ENCODE measurements around the gene PIK3CG. TPM values are rescaled to one million over a fixed set of nuclear protein-coding genes. Genes with fewer than 3 reads are reported as not detected.

Gene PIK3CG
- total RNA-seq, 1 experiment from 2014 or later, result not detected

DNA sequence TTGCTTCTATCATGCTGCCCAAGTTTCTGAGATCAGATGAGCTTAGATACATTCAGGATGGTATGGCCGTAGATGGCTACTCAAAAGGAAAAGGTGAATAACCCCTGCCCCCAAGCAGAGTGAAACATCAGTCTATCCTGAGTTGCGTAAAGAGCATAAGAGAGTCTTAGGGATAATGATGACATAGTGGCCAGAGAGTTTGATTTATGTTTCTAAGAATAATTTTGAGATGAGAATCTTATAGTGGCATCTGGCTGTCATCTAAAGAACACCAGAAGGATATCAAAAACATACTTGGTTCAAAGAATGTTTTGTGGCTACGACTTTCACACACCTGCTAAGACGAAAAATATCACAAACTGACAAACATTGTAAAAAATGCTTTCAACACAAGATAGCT, 20.6 kb downstream of the PIK3CG start:
- H3K36me3 Mint-ChIP-seq (ENCODE audit: insufficient read depth, unreplicated experiment), result no peaks in the 10 kb centered on the region
- no peak overlapping the region for H3K4me3 Mint-ChIP-seq (ENCODE audit: low read depth, unreplicated experiment)

DNA sequence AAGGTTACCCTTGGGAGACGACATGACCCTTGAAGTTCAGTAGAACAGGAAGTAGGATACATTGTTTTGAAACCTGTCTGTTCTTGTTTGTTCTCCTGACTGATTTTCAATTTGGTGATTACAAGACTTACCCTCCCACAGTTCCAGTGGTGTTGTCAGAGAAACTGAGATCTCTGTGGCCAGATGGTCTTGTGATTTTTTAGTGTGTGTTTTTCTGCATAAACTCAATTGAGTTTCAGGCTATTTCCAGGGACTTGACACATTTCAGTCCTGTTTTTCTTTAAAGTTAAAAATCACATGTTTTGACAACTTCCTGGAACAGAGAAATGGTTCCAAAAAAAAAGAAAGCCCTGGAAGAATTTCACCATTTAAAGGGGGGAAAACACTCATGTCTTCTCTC, 22.3 kb downstream of the PIK3CG start:
- no peak for DNase-seq
- no TSS peak for BruUV-seq (replicated peaks)
- no peak overlapping the region for H3K27ac Mint-ChIP-seq (ENCODE audit: unreplicated experiment)
- no peaks in the 10 kb centered on the region for H3K27me3 Mint-ChIP-seq (ENCODE audit: unreplicated experiment)
- CTCF ChIA-PET, result no interaction called here
- TF ChIP-seq, protein P1, sequence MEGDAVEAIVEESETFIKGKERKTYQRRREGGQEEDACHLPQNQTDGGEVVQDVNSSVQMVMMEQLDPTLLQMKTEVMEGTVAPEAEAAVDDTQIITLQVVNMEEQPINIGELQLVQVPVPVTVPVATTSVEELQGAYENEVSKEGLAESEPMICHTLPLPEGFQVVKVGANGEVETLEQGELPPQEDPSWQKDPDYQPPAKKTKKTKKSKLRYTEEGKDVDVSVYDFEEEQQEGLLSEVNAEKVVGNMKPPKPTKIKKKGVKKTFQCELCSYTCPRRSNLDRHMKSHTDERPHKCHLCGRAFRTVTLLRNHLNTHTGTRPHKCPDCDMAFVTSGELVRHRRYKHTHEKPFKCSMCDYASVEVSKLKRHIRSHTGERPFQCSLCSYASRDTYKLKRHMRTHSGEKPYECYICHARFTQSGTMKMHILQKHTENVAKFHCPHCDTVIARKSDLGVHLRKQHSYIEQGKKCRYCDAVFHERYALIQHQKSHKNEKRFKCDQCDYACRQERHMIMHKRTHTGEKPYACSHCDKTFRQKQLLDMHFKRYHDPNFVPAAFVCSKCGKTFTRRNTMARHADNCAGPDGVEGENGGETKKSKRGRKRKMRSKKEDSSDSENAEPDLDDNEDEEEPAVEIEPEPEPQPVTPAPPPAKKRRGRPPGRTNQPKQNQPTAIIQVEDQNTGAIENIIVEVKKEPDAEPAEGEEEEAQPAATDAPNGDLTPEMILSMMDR (IDR thresholded peaks at IDR 0.05; ENCODE audit: unreplicated experiment), result no peak
- no peaks in the 10 kb centered on the region for H3K36me3 Mint-ChIP-seq (ENCODE audit: insufficient read depth, unreplicated experiment)
- H3K9me3 Mint-ChIP-seq (ENCODE audit: low read depth, unreplicated experiment), result no peaks in the 10 kb centered on the region
- H3K4me1 Mint-ChIP-seq (ENCODE audit: low read depth, unreplicated experiment), result no peaks in the 10 kb centered on the region
- intact Hi-C loops (cut with micrococcal nuclease; ENCODE audit: unreplicated experiment), result no loop called here
- H3K4me3 Mint-ChIP-seq (ENCODE audit: low read depth, unreplicated experiment), result no peak overlapping the region

More for the DNA sequence above, 20.6 kb downstream of the PIK3CG start:
- H3K9me3 Mint-ChIP-seq (ENCODE audit: low read depth, unreplicated experiment), result no peaks in the 10 kb centered on the region
- TF ChIP-seq, protein P1 (IDR thresholded peaks at IDR 0.05; ENCODE audit: unreplicated experiment), result no peak
- BruUV-seq (replicated peaks), result no TSS peak
- no peak overlapping the region for H3K27ac Mint-ChIP-seq (ENCODE audit: unreplicated experiment)
- intact Hi-C loops (cut with micrococcal nuclease; ENCODE audit: unreplicated experiment), result no loop called here
- H3K27me3 Mint-ChIP-seq (ENCODE audit: unreplicated experiment), result no peaks in the 10 kb centered on the region
- no peak for DNase-seq
- H3K4me1 Mint-ChIP-seq (ENCODE audit: low read depth, unreplicated experiment), result no peaks in the 10 kb centered on the region
- CTCF ChIA-PET, result no interaction called here

- Mint-ChIP-seq H3K4me3 (ENCODE audit: low read depth, unreplicated experiment) (no peak overlapping the region), H3K27ac (ENCODE audit: unreplicated experiment) (no peak overlapping the region), H3K9me3 (ENCODE audit: low read depth, unreplicated experiment) (no peaks in the 10 kb centered on the region), H3K4me1 (ENCODE audit: low read depth, unreplicated experiment) (no peaks in the 10 kb centered on the region), H3K36me3 (ENCODE audit: insufficient read depth, unreplicated experiment) (no peaks in the 10 kb centered on the region), H3K27me3 (ENCODE audit: unreplicated experiment) (no peaks in the 10 kb centered on the region)
- CTCF ChIA-PET, result interaction anchor here (0.7 kb wide), 2 partner anchors 303 to 497 kb away, joined by 6 to 7 read pairs; no protein-coding TSS in a partner anchor
- no peak for DNase-seq
- intact Hi-C loops (cut with micrococcal nuclease; ENCODE audit: unreplicated experiment), result no loop called here
- TF ChIP-seq, protein P1 (IDR thresholded peaks at IDR 0.05; ENCODE audit: unreplicated experiment), result no peak
- no TSS peak for BruUV-seq (replicated peaks)
Observed at GRCh38 chr7:106888204-106888603, 23.1 kb downstream of the PIK3CG start.

DNA sequence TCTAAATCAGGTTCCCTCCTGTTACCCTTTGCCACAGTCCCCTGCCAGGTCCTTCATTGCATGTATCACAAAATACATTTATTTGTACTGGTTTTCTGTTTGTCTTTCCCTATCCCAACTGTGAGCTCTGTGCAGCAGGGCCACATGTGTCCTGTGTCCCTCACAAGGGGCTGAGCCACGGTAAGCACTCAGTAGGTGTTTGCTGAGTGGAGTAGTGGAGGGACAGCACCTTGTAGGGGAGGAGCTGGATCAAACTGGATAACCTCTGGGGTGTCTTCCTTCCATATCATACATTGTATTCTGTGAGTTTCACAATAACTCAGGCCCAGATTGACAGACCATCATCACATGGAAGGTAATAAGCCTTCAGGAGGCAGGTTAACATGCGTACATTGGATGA, 25.9 kb downstream of the PIK3CG start:
- TF ChIP-seq, protein P1 (IDR thresholded peaks at IDR 0.05; ENCODE audit: unreplicated experiment), result no peak
- CTCF ChIA-PET, result no interaction called here
- Mint-ChIP-seq H3K36me3 (ENCODE audit: insufficient read depth, unreplicated experiment) (no peaks in the 10 kb centered on the region), H3K27ac (ENCODE audit: unreplicated experiment) (no peak overlapping the region), H3K4me3 (ENCODE audit: low read depth, unreplicated experiment) (no peak overlapping the region), H3K9me3 (ENCODE audit: low read depth, unreplicated experiment) (no peaks in the 10 kb centered on the region), H3K4me1 (ENCODE audit: low read depth, unreplicated experiment) (no peaks in the 10 kb centered on the region), H3K27me3 (ENCODE audit: unreplicated experiment) (no peaks in the 10 kb centered on the region)
- intact Hi-C loops (cut with micrococcal nuclease; ENCODE audit: unreplicated experiment), result no loop called here
- no TSS peak for BruUV-seq (replicated peaks)
- DNase-seq, result no peak

All from Calu3 (cell line).